HEK293 (cell line): ENCODE data around the gene ARHGEF12.

Source experiments
- ZFP37 ChIP-seq: fragments of 450-650 bp; formaldehyde crosslinking; IDR thresholded peaks from 2 replicates; pipeline ENCODE4 v1.5.1; 2016; ENCODE audit warnings: missing biosample characterization, missing genetic modification characterization
- ZNF169 ChIP-seq: fragments of 450-650 bp; formaldehyde crosslinking; IDR thresholded peaks from 2 replicates; pipeline ENCODE4 v1.5.1; 2016; ENCODE audit warnings: missing biosample characterization, missing genetic modification characterization
- ZNF184 ChIP-seq: fragments of 450-650 bp; IDR thresholded peaks from 2 replicates; pipeline ENCODE4 v1.5.1; 2018; ENCODE audit warnings: missing biosample characterization, mild to moderate bottlenecking, missing genetic modification characterization
- ZNF501 ChIP-seq: fragments of 450-650 bp; formaldehyde crosslinking; IDR thresholded peaks from 2 replicates; pipeline ENCODE4 v1.5.1; 2016; ENCODE audit warnings: missing biosample characterization, missing genetic modification characterization
- ZNF530 ChIP-seq: fragments of 450-650 bp; formaldehyde crosslinking; IDR thresholded peaks from 2 replicates; pipeline ENCODE4 v1.5.1; 2016; ENCODE audit warnings: low read depth, missing biosample characterization, missing genetic modification characterization
- ZNF580 ChIP-seq: fragments of 450-650 bp; formaldehyde crosslinking; IDR thresholded peaks from 2 replicates; pipeline ENCODE4 v1.5.1; 2016; ENCODE audit warnings: missing biosample characterization, missing genetic modification characterization
- ZNF626 ChIP-seq: fragments of 450-650 bp; sonication (Bioruptor Pico); formaldehyde crosslinking; IDR thresholded peaks from 2 replicates; pipeline ENCODE4 v1.5.1; 2018; ENCODE audit warnings: missing biosample characterization, missing genetic modification characterization, inconsistent platforms
- ZNF792 ChIP-seq: fragments of 450-650 bp; formaldehyde crosslinking; IDR thresholded peaks from 2 replicates; pipeline ENCODE4 v1.5.1; 2016; ENCODE audit warnings: missing biosample characterization, missing genetic modification characterization
- TF ChIP-seq, protein P1 (sequence below): fragments of 450-650 bp; formaldehyde crosslinking; IDR thresholded peaks from 2 replicates; pipeline ENCODE4 v1.5.1; 2016; ENCODE audit warnings: missing biosample characterization, missing genetic modification characterization
- TF ChIP-seq, protein P2 (sequence below): fragments of 450-650 bp; formaldehyde crosslinking; IDR thresholded peaks from 2 replicates; pipeline ENCODE4 v1.5.1; 2016; ENCODE audit warnings: missing biosample characterization, missing genetic modification characterization
- TF ChIP-seq, protein P3 (sequence below): IDR thresholded peaks from 2 replicates; pipeline ENCODE4 v1.6.1; 2011; ENCODE audit warnings: mild to moderate bottlenecking, low read depth, low read length, borderline replicate concordance

DNA sequence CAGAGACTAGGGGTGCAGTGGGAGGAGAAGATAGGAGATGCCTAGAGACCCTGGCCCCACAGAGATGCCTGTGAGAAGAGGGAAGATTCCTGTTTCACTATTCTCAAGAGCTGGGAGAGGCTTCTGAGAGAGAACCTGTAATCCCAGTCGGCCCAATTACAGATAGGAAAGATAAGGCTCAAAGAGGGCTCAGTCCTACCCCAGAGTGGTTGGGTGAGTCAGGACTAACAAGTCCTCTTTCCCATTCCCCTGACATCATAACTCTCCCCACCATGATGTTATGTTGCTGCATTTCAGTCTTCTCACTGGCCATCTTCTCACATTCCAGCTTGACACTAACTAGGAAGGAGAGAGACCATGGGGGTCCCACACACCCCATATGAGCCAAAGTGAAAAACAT, 17.9 kb downstream of the ARHGEF12 start:
- TF ChIP-seq ZNF792 (tag by site-specific recombination) (no peak), ZNF626 (no peak), ZFP37 (no peak), ZNF184 (tag by site-specific recombination) (no peak), ZNF169 (tag by site-specific recombination) (no peak), ZNF580 (no peak), ZNF501 (tag by site-specific recombination) (no peak), ZNF530 (tag by site-specific recombination) (no peak)
- TF ChIP-seq, protein P1, sequence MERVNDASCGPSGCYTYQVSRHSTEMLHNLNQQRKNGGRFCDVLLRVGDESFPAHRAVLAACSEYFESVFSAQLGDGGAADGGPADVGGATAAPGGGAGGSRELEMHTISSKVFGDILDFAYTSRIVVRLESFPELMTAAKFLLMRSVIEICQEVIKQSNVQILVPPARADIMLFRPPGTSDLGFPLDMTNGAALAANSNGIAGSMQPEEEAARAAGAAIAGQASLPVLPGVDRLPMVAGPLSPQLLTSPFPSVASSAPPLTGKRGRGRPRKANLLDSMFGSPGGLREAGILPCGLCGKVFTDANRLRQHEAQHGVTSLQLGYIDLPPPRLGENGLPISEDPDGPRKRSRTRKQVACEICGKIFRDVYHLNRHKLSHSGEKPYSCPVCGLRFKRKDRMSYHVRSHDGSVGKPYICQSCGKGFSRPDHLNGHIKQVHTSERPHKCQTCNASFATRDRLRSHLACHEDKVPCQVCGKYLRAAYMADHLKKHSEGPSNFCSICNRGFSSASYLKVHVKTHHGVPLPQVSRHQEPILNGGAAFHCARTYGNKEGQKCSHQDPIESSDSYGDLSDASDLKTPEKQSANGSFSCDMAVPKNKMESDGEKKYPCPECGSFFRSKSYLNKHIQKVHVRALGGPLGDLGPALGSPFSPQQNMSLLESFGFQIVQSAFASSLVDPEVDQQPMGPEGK (tag by site-specific recombination): no peak
- TF ChIP-seq, protein P2, sequence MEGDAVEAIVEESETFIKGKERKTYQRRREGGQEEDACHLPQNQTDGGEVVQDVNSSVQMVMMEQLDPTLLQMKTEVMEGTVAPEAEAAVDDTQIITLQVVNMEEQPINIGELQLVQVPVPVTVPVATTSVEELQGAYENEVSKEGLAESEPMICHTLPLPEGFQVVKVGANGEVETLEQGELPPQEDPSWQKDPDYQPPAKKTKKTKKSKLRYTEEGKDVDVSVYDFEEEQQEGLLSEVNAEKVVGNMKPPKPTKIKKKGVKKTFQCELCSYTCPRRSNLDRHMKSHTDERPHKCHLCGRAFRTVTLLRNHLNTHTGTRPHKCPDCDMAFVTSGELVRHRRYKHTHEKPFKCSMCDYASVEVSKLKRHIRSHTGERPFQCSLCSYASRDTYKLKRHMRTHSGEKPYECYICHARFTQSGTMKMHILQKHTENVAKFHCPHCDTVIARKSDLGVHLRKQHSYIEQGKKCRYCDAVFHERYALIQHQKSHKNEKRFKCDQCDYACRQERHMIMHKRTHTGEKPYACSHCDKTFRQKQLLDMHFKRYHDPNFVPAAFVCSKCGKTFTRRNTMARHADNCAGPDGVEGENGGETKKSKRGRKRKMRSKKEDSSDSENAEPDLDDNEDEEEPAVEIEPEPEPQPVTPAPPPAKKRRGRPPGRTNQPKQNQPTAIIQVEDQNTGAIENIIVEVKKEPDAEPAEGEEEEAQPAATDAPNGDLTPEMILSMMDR: no peak
- TF ChIP-seq, protein P3, sequence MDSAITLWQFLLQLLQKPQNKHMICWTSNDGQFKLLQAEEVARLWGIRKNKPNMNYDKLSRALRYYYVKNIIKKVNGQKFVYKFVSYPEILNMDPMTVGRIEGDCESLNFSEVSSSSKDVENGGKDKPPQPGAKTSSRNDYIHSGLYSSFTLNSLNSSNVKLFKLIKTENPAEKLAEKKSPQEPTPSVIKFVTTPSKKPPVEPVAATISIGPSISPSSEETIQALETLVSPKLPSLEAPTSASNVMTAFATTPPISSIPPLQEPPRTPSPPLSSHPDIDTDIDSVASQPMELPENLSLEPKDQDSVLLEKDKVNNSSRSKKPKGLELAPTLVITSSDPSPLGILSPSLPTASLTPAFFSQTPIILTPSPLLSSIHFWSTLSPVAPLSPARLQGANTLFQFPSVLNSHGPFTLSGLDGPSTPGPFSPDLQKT: no peak
